HG03460 (cell line): Measurements from ENCODE around the gene APOA1.

Experiments used
- ATAC-seq: cut with Tn5 transposase; IDR thresholded peaks from one replicate; pipeline ENCODE4 v1.9.1; 2021; ENCODE audit not compliant: unreplicated experiment

The APOA1 gene

DNA sequence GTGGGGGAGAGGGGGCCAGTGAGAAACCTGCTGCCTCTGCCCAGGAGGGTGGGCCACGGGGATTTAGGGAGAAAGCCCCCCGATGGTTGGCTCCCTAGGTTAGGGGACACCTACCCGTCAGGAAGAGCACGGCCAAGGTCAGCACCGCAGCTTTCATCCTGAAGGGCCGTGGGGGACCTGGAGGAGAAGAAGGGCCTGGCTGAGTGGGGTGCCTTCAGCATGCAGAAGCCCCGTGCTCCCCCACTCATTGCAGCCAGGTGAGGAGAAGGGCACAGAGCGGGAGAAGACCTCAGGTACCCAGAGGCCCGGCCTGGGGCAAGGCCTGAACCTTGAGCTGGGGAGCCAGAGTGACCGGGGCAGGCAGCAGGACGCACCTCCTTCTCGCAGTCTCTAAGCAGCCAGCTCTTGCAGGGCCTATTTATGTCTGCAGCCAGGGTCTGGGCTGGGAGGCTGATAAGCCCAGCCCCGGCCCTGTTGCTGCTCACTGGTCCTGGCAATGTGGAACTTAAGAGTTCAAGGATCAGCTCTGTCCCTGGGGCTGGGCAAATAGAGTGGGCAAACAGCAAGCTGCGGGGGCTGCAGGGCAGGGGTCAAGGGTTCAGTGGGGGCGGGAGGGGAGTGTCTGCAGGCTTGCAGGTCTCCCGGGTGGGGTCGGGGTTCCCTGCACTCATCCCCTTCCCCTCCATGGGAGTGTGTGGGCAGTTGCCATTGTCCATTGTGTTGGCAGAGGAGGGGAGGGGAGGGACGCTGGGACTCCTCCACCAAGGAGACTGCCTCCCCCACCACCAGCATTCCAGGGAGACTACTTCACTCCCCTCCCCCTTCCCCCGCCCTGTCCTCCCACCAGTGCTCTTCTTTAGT lies at the start of gene APOA1:
APOA1 (minus strand) TSS at position 392 of the 861 bp plus-strand sequence; CDS start at position 157, 235 bp downstream.
- no peak for ATAC-seq

DNA sequence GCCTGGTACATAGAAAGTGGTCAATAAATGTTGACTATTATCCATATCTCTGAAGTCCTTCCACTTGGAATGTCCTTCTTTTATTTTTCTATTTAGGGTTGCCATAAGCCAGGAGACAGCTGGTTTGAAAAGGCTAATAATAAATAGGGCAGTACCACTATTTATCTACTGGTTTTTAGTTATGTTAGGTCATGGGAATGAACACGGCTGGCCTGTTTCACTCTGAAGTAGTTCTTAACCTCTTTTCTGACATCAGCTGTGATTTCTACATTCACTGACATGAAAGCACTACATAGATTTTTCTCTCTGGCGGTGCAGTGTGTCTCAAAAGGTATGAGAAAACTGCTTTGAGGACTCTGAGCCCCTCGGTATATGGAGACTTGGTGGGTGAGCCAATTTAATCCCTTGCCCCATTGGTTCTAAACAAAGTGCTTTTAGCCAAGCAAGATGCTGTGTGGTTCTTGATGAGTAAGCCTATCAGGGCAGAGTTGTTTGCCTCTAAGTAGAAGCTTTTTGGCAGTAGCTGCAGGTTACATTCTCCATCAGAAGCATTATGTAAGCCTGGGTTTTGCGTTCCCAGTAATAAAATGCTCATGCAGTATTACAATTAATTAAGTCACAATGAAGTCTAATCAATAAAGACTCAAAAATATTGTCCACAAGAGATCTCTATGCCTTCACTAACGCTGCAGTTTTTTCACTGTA lies 48.7 kb upstream of the APOA1 start:
- ATAC-seq: no peak

DNA sequence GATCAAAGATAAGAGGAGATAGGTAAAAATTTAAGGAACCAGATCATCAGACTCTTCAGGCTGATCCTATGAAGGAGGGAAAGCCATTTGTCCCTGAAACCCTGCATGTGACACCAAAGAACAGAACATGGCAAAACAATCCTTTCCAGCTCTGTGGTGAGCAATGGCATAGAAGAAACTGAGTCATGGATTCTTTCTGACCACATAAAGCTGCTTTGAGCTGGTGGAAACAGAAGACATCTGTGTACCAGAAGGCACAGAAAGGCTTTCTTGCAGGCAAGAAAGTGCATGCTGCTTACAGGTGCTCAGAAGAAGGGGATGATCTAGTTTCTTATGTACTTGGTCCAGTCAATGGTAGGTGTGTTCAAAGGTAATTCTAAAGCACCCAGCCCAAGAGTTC lies 45.0 kb upstream of the APOA1 start:
- ATAC-seq: no peak

DNA sequence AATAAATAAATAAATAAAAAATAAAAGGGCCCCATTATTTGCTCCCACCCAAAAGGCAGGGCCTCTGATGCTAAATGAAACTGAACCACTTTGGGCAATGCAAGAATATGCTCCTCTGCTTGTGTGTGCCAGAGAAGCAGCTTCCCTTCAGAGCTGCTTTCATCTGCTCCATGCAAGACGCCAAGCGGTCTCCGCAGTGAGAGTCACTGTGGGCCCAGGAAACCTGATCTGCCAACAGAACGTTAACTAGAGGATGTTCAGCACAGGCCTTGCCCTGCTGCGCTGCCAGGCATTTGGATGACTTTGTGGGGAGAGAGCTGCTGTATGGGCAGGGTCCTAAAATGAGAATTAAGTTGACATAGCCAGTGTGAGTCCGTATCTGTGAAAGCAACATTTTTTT lies 43.7 kb upstream of the APOA1 start:
- ATAC-seq: no peak

DNA sequence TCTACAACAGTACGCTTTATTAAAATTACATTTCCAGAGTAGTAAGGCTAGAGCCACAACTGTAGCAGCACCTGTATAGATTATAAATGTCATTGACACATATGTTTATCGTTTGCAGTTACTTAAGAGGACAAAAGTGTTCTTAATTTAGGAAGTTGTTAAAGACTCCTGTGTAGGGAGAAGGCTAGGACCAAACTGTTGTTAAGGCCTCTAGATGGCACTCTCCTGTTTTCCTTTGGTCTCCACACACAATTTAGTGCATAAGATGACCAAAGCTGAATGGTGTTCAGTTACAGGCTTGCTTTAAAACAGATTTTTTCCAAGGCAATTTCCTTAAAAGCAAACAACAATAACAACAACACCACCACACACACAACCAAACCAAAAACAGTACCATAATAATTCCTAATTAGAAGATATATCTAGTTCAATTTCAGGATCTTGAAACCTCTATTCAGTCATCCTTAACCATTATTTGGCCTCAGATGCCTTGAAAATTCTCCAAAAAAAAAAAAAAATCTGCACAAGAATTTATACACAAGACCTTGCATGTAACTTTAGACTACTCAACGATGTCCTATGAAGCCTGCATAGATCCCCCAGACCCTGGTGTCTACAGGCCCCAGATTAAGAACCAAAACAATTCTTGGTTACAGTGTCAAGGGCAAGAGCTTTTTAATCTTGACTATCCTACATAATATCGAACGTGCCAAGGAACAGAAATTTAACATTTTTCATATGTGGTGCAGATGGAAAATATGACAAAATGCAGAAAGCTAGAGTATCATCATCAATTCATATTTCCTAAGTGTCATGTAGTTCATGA lies 42.6 kb upstream of the APOA1 start:
- no peak for ATAC-seq

DNA sequence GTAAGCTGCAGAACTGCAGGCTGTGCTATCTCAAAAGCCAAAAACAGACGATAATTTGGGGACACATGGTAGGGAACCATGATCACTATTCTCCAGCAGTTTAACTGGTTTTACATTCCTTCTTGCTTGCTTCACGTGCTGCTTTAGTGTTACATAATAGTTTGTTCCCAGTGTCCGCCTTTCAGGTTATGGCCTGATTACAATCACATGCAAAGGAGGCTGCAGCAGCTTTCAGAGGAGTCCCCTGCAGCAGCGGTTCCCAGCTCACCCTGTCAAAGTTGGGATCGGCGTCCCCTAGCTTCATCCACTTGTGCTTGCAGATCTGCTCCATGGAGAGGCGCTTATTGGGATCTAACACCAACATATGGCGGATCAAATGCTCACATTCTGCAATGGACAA lies 39.2 kb upstream of the APOA1 start:
- ATAC-seq: no peak

DNA sequence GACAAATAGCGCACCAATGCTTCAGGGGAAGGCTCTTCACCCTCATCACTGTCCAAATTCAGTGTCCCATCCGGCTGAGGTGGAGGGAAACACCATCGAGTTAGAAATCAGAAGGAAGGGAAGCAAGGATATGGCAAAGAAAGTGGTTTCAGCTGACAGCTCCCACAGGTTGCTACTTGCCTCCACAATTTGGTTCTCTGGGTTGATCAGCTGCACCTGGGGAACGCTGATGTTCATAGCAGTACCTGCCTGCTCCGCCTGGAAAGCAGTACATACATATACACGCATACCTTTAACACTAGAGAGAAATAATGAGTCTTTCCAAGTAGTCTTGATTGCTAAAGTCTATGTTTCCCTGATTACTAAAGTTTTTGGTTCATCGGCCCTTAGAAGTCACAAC lies 37.8 kb upstream of the APOA1 start:
- ATAC-seq: no peak

DNA sequence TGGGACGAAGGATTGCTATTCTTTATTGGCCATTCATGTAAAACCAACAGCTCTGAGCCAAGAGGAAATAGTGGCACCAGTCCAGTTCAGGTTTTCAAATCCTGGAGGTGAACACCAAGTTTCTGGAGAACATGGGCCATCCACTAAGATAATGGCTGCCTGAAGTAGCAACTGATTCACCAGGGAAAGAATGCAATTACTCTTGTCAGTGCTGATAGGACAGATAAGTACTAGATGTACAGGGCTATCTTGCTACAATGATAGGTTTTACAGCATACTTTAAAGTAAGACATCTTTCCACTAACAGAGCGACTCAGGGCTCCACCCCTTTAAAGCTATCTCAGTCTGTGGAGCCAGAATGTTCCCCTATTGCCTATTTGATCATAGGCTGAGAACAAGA lies 36.8 kb upstream of the APOA1 start:
- no peak for ATAC-seq

DNA sequence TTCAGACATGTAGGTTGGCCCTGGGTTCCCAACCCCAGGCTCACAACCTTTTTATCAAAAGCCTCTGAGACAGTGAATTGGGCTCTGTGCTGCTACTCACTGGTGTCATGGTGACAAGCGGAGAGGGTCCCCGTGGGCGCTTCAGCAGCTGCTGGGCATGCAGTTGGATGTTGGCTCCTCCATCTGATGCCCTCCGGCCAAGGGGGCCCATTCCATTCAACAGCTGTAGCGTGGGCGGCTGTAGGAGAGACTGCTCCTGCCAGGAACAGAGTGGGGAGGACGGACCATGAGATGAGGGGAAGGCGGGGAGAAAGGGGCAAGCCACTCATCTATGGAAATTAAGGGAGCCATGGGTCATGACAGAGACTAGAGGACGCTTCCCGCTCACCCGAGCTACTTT lies 36.0 kb upstream of the APOA1 start:
- no peak for ATAC-seq

DNA sequence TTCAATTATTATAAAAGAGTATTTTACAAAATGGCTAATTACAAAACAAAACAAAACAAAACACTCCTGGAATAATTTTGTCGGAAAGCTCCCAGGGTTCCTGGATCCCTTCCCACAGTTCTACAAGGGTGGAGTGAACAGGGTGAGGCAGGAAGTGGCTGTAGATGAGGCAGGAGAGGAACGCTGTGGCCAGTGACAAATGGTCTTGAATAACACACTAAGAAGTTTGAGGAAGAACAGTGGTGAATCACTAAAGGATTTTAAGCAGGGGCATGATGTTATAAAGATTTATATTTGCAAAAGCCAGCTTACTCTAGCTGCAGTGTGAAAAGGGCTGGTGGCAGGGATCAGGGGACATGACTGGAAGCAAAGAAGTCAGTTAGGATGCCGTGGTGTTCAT lies 33.8 kb upstream of the APOA1 start:
- ATAC-seq: no peak

DNA sequence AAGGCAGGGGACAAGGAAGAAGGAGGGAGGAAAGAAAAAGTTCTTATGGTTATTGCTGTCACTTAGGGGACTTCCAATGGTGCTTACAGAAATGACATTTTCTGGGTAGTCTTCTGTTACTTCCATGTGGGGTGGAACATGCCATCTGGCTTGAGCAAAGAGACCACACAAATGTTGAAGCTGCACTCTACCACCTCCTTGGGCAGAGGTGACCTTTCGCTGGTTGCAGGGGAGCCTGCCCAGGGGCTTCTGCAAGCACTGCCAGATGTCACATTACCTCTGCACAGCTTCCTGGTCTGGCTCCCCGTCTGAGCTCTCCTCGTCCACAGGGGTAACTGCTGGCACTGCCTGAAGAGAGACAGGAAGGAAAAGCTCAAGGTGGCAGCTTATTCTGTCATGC lies 32.6 kb upstream of the APOA1 start:
- no peak for ATAC-seq

DNA sequence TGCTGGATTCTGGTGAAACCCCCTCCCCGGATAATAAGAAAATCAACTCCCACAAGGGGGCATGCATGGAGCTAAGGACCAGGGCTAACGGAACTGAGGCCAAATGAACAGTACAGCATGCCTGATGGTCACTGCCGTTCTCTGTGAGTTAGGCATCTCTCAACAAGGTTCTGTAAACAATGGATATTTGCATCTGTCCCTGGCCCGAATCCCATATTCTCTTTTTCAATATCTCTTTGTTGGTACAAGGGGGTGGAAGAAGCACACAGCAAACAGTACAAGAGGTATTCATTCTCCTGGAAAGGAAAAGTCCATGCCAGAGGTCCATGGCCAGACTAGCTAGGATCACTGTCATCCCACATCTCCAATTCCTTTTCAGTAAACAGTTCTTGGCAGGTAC lies 32.2 kb upstream of the APOA1 start:
- ATAC-seq: no peak

DNA sequence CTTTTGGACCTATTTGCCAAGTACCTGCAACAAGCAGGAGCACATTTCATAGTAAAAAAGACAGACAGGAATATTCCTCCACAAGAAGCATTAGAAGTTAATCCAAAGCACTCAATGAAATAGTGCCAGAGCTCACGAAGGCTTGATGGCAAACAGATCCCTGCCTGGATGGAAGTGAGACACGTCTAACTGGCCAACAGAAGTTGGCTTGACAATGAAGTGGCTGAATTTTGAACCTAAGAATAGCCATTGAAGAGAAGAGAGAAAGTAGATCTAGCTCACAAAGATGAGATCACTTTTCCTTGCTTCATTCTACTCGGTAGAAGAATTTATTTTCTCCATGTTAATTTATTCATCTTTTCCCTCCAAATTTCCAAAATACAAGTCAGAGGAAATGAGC lies 30.6 kb upstream of the APOA1 start:
- ATAC-seq: no peak

DNA sequence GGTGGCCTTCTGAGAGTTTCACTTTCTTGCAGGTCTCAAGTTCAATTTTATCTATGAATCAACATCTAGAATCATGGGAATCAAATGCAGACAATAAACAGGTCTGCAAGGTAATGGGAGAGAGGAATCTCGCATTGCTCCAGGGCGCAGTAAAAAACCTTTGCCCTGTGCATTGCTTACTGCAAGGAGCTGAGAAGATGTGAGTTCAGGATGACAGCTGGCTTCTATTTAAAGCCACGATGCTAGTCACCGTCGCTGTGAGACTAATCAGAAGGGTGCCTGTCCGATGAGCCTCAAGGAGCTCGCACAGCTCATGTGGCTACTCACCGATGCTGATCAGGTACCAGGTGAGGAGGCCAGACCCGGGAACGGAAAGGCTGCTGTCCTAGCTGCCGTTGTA lies 30.2 kb upstream of the APOA1 start:
- no peak for ATAC-seq

DNA sequence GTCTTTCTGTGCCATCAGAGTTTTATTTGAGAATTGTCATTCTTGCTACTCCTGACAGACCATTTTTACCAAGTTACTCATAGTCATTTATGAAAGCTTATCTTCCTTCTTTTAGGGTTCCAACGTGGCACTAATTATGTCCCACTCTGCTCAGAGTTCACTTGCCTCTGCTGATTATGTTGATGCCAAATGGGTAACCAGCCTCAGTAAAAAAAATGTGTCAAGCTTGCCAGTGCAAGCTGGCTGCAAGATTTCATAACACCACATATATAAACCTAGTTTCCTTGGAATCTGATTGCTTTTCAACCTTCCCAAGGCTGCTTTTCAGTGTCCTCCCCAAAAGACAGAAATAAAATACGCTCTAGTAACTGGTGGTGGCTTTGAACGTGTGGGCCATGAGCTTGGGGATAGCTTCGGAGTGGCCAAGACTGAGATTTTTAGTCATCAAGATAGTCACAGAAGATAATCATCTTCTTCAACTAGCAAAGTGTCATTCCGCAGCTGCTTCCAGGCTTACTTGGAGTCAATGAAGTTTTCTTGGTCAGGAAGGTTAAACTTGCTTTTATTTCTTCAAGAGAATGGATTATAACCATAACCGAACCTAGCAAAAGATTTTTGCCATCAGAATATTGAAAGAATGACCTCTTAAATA lies 29.5 kb upstream of the APOA1 start:
- no peak for ATAC-seq

DNA sequence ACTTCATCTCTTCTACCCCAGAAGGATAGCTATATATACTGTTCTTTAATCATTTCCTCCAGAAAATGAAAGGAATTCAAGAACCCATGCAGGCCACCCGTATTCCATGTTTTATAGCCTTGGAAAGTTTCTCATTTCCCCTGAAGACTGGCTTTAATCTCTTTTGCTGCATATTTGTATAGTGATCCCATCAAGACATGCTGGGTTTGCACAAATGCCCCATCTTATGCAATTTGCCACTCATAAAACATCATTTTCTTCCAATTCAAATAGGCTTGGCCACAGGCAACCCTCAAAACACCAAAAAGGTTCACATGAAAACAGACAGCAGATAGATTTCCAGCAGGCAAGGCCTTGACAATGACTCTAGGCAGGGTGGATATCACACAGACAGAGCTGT lies 28.3 kb upstream of the APOA1 start:
- no peak for ATAC-seq

DNA sequence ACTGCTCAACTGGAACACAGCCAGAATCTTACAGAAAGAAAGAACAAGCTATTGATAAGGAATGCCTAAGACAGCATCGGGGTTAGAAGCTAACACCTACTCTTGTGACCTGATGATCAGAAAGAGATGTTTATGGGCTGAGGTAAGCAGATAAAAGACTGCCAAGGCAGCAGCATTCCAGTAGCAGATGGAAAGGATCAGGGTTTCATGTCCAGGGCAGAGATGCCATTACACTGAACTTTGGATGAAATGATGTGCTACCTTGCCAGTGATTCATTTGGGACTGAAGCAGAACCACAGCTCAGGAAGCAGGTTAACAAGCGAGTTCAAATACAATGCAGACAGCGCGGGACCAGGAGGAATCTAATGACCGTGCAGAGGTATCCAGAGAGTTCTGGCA lies 27.1 kb upstream of the APOA1 start:
- ATAC-seq: no peak

DNA sequence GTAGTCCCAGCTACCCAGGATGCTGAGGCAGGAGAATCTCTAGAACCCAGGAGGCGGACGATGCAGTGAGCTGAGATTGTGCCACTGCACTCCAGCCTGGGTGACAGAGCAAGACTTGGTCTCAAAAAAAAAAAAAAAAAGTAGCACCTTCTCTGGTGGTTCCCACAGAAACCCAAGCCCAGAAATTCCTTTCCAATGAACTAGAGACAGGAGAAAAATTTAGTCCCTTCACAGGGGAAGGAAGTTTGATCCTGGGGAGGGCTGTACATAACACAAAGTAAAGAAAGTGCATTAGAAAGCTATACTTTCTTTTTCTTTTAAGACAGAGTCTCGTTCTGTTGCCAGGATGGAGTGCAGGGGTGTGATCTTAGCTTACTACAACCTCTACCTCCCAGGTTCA lies 25.5 kb upstream of the APOA1 start:
- ATAC-seq: no peak

DNA sequence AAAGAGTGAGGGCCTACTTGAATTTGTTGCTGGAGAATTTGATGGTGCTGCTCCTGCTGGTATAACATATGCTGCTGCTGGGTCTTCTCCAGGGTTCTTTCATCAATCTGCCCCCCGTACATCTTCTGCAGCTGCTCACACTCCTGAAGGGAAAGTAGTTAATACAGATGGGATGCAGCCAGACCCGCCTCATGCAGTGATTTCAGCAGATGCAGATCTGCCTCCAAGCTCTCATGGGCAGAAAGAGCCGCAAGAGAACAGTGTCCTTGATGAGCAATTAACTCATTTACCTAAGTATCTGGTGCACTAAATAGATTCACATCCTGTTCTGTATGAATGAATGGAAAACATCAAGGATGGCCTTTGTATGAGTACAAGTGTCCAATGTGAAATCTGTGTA lies 24.8 kb upstream of the APOA1 start:
- no peak for ATAC-seq

DNA sequence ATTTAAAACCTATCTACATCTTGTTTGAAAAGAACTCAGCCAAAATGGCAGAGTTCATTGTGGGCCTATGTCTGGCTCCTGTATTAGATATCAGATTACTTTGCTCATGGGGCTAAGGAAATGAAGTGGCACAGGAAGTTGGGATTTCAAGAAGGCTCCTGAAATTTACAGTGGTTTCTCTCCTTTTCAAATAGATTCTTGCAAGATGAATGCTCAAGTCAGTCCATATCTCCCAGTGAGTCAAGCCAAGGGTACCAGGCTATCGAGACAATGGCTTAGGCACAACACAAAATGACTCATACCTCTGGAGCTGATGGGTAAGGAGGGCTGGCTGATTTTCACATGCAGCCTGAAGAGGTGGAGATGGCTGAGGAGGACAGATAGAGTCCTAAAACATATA lies 24.1 kb upstream of the APOA1 start:
- no peak for ATAC-seq

DNA sequence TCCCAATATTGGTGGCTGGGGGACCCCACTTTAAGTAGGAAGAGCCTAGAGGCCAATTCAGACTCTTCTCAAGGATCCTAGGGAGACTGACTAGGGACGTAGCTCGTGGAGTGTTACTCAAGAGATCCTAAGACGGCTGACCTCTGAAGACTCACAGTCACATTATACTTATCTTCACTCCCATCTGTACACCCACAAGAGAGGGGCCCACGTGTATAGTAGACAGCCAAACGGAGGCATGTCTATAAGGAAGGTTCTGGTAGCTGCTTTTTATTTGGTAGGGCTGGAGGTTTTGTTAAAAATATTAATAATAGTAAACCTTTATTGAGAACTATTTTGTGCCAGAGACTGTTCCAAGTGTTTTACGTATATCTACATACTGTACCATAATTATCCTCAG lies 22.9 kb upstream of the APOA1 start:
- ATAC-seq: no peak
